HG02571 (cell line): Measurements from ENCODE around the gene CHN2.

Experiments
- ATAC-seq: cut with Tn5 transposase; IDR thresholded peaks from one replicate; pipeline ENCODE4 v1.9.1; 2021; ENCODE audit warnings: mild to moderate bottlenecking, moderate library complexity; ENCODE audit not compliant: unreplicated experiment

The CHN2 gene

GRCh38 chr7:29281782-29282541, 87.4 kb downstream of the CHN2 start:
- no peak for ATAC-seq

- ATAC-seq: no peak
Measured at GRCh38 chr7:29282819-29283414, 88.3 kb downstream of the CHN2 start.

GRCh38 chr7:29284696-29285443, 90.3 kb downstream of the CHN2 start:
- ATAC-seq: no peak

GRCh38 chr7:29285444-29285793, 90.8 kb downstream of the CHN2 start:
- ATAC-seq: peak; percentile 61

- no peak for ATAC-seq
Measured at GRCh38 chr7:29285861-29286260, 91.3 kb downstream of the CHN2 start.

GRCh38 chr7:29287366-29287765, 92.8 kb downstream of the CHN2 start:
- ATAC-seq: no peak

GRCh38 chr7:29288181-29289091, 93.9 kb downstream of the CHN2 start:
- no peak for ATAC-seq

GRCh38 chr7:29289156-29290021, 94.8 kb downstream of the CHN2 start:
- ATAC-seq: peak; percentile 57

GRCh38 chr7:29290829-29291228, 96.3 kb downstream of the CHN2 start:
- ATAC-seq: no peak

GRCh38 chr7:29291723-29292618, 97.4 kb downstream of the CHN2 start:
- ATAC-seq: no peak

- no peak for ATAC-seq
Measured at GRCh38 chr7:29292886-29293658, 98.5 kb downstream of the CHN2 start.

- ATAC-seq: no peak
Measured at GRCh38 chr7:29296421-29296820, 101.8 kb downstream of the CHN2 start.

- no peak for ATAC-seq
Measured at GRCh38 chr7:29297194-29297890, 102.8 kb downstream of the CHN2 start.

- no peak for ATAC-seq
Measured at GRCh38 chr7:29299086-29299485, 104.5 kb downstream of the CHN2 start.

- no peak for ATAC-seq
Measured at GRCh38 chr7:29300026-29300480, 105.5 kb downstream of the CHN2 start.

- ATAC-seq: no peak
Measured at GRCh38 chr7:29300649-29301048, 106.1 kb downstream of the CHN2 start.

GRCh38 chr7:29302666-29303395, 108.3 kb downstream of the CHN2 start:
- no peak for ATAC-seq
